Amniotic stem cell (primary cell): Measurements from ENCODE around the gene SMAD3.

Experiments
- DNase-seq: peaks from one replicate; lab custom pipeline; 2025; lab: John Stamatoyannopoulos, UW

SMAD3 gene

GRCh38 chr15:67036775-67037555 lies 28.4 kb upstream of the SMAD3 start:
- DNase-seq, result no peak

- no peak for DNase-seq
These were observed 27.7 kb upstream of the SMAD3 start for GRCh38 chr15:67037694-67038093.

GRCh38 chr15:67038736-67039135 lies 26.7 kb upstream of the SMAD3 start:
- DNase-seq, result no peak

- DNase-seq, result no peak
These were observed 25.9 kb upstream of the SMAD3 start for GRCh38 chr15:67039384-67040075.

DNA sequence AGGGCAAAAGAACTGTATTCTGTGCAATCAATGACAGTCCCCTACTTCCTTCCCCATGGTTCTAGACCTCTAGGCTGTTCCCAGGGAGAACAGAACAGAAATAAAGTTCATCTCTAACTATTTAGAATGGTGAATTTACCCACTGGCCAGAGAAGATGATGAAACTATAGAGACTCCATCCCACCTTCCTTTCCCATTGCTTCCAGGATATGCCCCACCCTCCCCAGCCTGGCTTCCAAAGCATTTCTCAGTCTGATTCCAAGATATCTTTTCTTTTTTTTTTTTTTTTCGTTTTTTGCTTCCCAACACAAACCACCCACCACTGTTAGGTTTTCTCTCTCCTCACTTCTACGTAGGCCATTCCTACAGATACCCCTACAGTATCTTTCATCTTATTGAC lies 25.1 kb upstream of the SMAD3 start:
- no peak for DNase-seq

GRCh38 chr15:67042551-67043142 lies 22.8 kb upstream of the SMAD3 start:
- DNase-seq, result no peak

GRCh38 chr15:67043939-67044771 lies 21.2 kb upstream of the SMAD3 start:
- peak; percentile 62 for DNase-seq

- no peak for DNase-seq
These were observed 18.2 kb upstream of the SMAD3 start for GRCh38 chr15:67047149-67047661.

DNA sequence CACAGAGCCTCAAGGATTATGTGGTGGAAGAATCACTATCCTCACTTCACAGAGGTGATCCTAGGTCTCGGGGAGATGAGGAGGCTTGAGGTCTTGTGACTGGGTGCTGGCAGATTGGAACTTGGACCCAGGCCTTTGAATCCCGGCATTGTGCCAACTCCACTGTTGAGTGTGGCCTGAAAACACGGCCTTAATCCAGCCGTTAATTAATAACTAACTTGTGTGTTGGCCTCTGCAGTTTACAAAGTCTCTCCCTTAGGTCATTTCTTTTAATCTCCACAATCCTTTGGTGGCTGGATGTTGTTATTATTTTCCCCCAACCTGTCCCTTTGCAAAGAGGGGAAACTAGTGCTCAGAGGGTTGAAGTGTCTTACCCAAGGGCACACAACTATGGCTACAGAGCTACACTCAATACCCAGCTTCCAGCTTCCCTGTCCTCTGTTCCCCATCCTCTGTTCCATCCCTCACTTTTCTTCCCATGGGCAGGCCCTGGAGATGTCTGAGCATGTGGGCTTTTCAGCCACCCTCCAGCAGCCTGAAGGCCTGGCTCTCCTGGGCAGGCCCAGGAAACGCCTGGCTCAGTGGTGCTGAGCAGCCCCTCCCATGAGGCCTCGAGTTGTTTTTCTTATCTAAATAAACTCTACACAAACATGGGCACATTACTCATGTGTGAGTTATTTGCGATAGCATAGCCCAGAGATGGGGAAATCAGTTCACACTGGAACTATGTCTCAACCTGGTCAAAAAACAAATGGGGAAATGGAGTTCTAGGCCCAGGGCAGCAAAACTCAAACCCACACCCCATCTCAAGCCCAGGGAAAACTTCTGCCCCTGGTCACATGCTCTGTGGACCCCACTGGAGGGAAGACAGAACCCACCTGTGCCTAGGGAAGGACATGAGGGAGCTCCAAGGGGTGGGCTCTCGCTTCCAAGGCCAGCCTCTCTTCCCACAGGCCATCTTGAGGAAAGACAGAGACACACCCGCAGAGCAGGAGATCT lies 16.8 kb upstream of the SMAD3 start:
- DNase-seq, result peak; percentile 90

- peak; percentile 77 for DNase-seq
These were observed 15.9 kb upstream of the SMAD3 start for GRCh38 chr15:67049351-67050044.

GRCh38 chr15:67050062-67050461 lies 15.3 kb upstream of the SMAD3 start:
- no peak for DNase-seq

GRCh38 chr15:67050522-67051087 lies 14.8 kb upstream of the SMAD3 start:
- DNase-seq, result no peak

- no peak for DNase-seq
These were observed 14.0 kb upstream of the SMAD3 start for GRCh38 chr15:67051088-67052045.

GRCh38 chr15:67054676-67055075 lies 10.7 kb upstream of the SMAD3 start:
- no peak for DNase-seq

DNA sequence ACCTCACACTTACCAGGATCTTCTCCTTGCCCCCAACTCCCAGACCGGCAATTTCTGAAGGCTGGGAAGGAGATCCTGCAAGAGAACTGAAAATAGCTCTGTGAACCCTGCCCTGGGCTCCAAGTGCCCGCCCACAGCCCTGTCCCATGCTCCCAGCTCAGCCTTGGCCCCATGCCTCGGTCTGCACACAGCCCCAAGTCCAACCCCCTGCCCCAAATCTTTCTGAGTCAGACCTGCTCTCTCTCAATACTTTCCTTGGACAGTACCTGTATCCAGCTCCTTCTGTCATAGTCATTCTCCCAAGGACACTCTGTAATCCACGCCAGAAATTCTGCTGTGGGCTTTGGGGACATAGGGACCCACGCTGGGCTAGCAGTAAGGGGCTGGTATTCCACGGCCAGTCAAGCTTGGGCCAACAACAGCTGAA lies 6.3 kb upstream of the SMAD3 start:
- DNase-seq, result no peak

DNA sequence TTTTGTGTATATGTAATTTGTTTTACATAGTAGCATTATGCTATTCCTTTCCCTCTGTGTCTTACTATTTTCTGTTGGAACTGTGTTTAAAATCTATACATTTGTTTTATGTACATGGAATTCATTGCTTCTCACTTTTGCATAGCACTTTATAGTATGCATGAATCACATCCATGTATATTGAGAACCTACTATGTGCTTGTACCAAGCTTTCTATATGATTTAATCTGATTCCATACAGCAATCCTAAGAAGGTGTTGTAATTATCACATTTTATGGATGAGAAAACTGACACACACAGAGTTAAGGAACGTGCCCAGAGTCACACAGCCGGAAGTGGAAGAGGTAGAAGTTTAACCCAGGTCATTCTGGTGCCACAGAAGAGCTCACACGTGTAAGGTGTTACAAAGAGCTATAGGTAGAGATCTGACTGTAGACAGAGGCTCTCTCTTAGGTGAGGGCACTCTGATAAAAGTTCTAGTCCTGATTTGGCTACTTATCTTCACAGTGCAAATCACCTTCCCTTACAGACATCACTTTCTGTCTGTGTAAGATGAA lies 3.5 kb upstream of the SMAD3 start:
- no peak for DNase-seq

DNA sequence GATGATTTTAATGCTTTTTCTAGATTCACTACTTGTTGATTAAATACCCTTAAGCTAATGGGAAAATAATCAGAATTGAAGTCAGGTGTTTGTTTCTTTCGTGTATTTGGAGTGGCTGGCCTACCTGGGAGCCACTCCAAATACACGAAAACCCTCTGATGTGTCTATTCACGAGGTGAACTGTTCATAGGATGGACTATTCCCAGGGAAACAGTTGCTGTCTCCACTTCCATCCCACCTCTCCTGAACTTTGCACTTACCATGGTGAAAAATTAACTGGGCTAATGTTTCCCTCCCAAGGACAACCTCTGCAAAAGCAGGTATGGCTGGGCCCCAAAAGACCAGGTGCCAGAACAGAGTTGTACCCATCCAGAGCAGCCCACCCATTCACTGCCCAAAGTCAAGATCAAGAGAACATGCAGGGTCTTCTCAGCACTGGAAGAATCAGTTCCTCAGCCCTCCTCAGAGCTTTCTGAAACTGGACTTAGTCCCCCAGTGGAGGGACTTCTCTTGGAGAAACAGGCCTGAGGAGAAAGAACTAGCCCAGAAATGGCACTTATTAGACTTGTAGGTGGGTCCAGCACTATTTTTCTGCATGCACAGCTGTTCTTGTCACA lies 2.9 kb upstream of the SMAD3 start:
- no peak for DNase-seq
